ENCODE data around the gene VAPB. TPM values are rescaled to one million over a fixed set of nuclear protein-coding genes. Genes with fewer than 3 reads are reported as not detected.

VAPB gene
- total and polyA plus RNA-seq, 2 donors from 2014 or later = 49.3 to 60.4 TPM

DNA sequence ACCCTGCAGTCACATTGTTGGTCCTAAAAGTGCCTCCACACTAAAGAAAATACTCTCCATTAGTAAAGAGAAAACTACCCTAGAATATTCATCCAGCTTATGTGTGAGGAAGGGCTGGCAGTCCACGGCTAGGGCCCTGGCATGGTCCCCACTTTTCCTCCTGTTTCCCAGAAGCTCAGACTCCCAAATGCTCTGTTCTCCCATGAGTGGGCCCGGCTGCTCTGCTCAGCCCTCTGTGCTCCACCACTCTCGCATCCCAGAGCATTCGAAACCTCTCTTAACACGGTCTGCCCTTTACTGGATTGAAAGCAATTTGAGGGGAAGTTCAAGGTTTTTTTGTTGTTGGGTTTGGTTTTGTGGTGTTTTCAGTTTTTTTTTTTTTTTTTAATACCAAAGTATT, 64.4 kb downstream of the VAPB start:
- TF ChIP-seq, protein P1, sequence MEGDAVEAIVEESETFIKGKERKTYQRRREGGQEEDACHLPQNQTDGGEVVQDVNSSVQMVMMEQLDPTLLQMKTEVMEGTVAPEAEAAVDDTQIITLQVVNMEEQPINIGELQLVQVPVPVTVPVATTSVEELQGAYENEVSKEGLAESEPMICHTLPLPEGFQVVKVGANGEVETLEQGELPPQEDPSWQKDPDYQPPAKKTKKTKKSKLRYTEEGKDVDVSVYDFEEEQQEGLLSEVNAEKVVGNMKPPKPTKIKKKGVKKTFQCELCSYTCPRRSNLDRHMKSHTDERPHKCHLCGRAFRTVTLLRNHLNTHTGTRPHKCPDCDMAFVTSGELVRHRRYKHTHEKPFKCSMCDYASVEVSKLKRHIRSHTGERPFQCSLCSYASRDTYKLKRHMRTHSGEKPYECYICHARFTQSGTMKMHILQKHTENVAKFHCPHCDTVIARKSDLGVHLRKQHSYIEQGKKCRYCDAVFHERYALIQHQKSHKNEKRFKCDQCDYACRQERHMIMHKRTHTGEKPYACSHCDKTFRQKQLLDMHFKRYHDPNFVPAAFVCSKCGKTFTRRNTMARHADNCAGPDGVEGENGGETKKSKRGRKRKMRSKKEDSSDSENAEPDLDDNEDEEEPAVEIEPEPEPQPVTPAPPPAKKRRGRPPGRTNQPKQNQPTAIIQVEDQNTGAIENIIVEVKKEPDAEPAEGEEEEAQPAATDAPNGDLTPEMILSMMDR (IDR thresholded peaks at IDR 0.05; ENCODE audit: borderline replicate concordance, extremely low read depth, insufficient read depth) = no peak
- no peak overlapping the region for H3K9ac ChIP-seq (ENCODE audit: low read length in 3 of 3)
- no peaks in the 10 kb centered on the region for H3K36me3 ChIP-seq (ENCODE audit: control insufficient read depth in 2 of 3, insufficient read depth in 3 of 3, low read length in 3 of 3)
- no peaks in the 10 kb centered on the region for H3K4me1 ChIP-seq (ENCODE audit: control insufficient read depth in 2 of 3, insufficient read depth in 2 of 3, low read depth in 1 of 3, low read length in 3 of 3)
- intact Hi-C loops (cut with DNase I) = no loop called here
- no peak overlapping the region for H3K4me3 ChIP-seq (ENCODE audit: low read length in 3 of 3)
- no peaks in the 10 kb centered on the region for H3K9me3 ChIP-seq (ENCODE audit: control insufficient read depth in 2 of 3, insufficient read depth in 1 of 3, low read length in 3 of 3)
- H3K27ac ChIP-seq (ENCODE audit: low read depth in 2 of 2, low read length in 2 of 2) = no peak overlapping the region
- DNase-seq = no peak
- FAIRE-seq = no peak
- H3K27me3 ChIP-seq (ENCODE audit: control insufficient read depth, insufficient read depth, low read length) = no peaks in the 10 kb centered on the region

DNA sequence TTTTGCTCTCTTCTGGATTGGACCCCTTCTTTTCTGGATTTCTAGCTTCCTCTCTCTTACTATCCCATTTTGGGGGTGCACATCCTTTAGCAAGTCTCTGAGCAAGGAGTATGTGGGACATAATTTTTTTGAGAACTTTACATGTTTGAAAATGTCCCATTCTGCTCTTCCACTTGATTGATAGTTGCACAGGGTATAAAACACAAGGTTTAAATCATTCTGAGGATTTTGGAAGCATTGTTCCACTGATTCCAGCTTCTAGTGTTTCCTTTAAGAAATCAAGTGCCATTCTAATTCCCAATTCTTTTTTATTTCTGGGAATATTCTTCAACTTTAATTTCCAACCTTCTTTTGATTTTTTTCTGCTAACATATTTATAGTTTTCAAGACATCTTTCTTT, 65.4 kb downstream of the VAPB start:
- Histone ChIP-seq H3K27ac (ENCODE audit: low read depth in 2 of 2, low read length in 2 of 2) (no peak overlapping the region), H3K36me3 (ENCODE audit: control insufficient read depth in 2 of 3, insufficient read depth in 3 of 3, low read length in 3 of 3) (no peaks in the 10 kb centered on the region), H3K27me3 (ENCODE audit: control insufficient read depth, insufficient read depth, low read length) (no peaks in the 10 kb centered on the region), H3K9ac (ENCODE audit: low read length in 3 of 3) (no peak overlapping the region), H3K4me1 (ENCODE audit: control insufficient read depth in 2 of 3, insufficient read depth in 2 of 3, low read depth in 1 of 3, low read length in 3 of 3) (no peaks in the 10 kb centered on the region), H3K4me3 (ENCODE audit: low read length in 3 of 3) (no peak overlapping the region), H3K9me3 (ENCODE audit: control insufficient read depth in 2 of 3, insufficient read depth in 1 of 3, low read length in 3 of 3) (no peaks in the 10 kb centered on the region)
- FAIRE-seq (no peak), DNase-seq (no peak)
- TF ChIP-seq, protein P1 (IDR thresholded peaks at IDR 0.05; ENCODE audit: borderline replicate concordance, extremely low read depth, insufficient read depth) = no peak
- intact Hi-C loops (cut with DNase I) = no loop called here

DNA sequence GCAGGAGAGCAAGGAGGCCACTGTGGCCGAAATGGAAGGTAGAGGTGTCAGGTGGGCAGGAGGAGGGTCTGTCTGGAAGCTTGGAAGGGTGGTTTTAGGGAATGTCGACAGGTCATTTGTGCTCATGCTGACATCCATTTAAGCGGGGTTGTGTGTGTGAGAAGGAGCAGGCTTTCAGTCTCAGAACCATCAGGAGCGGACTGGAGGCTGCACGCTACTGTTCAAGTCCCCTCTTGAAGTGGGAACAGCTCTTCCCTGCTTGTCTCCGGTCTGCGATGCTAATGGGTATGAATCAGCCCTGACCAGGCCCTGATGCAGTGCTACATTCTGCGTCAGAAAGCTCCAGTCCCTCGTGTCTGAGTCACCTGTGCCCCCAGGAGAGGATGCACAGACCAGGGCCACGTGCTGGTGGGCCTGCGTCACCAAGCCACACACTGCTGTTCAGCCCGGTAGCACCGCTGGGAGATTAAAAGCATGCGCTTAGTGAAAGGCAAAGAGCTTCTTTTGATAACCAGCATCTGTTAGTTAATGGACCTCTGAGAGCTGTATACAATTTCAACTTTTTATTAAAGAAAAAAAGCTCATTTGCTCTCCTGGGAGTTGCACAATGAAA, 68.2 kb downstream of the VAPB start:
- Histone ChIP-seq H3K4me3 (ENCODE audit: low read length in 3 of 3) (no peak overlapping the region), H3K9ac (ENCODE audit: low read length in 3 of 3) (no peak overlapping the region), H3K27ac (ENCODE audit: low read depth in 2 of 2, low read length in 2 of 2) (no peak overlapping the region), H3K9me3 (ENCODE audit: control insufficient read depth in 2 of 3, insufficient read depth in 1 of 3, low read length in 3 of 3) (no peaks in the 10 kb centered on the region), H3K27me3 (ENCODE audit: control insufficient read depth, insufficient read depth, low read length) (no peaks in the 10 kb centered on the region), H3K36me3 (ENCODE audit: control insufficient read depth in 2 of 3, insufficient read depth in 3 of 3, low read length in 3 of 3) (no peaks in the 10 kb centered on the region), H3K4me1 (ENCODE audit: control insufficient read depth in 2 of 3, insufficient read depth in 2 of 3, low read depth in 1 of 3, low read length in 3 of 3) (no peaks in the 10 kb centered on the region)
- intact Hi-C loops (cut with DNase I) = no loop called here
- FAIRE-seq (no peak), DNase-seq (peak in 2 of 5 donors; percentile 31 to 74)
- TF ChIP-seq, protein P1 (IDR thresholded peaks at IDR 0.05; ENCODE audit: borderline replicate concordance, extremely low read depth, insufficient read depth) = no peak
